Neural crest cell (in vitro differentiated cells): ENCODE measurements around the gene NSMCE1. TPM values are rescaled to one million over a fixed set of nuclear protein-coding genes. Genes with fewer than 3 reads are reported as not detected.

Experiments
- DNase-seq: peaks from one replicate; pipeline ENCODE4 v3.0.0; 2021; ENCODE audit warnings: low read depth, mixed read lengths, low spot score
- H3K27ac Mint-ChIP-seq: one replicate; pipeline ENCODE4 v1.8.0; 2021; ENCODE audit warnings: mild to moderate bottlenecking, mixed read lengths; ENCODE audit not compliant: unreplicated experiment
- H3K27me3 Mint-ChIP-seq: 2 replicates; pipeline ENCODE4 v1.8.0; 2021; ENCODE audit warnings: low read depth, mild to moderate bottlenecking, mixed read lengths
- H3K36me3 Mint-ChIP-seq: 2 replicates; pipeline ENCODE4 v1.8.0; 2021; ENCODE audit warnings: low read depth, mild to moderate bottlenecking, mixed read lengths
- H3K4me1 Mint-ChIP-seq: 2 replicates; pipeline ENCODE4 v1.8.0; 2021; ENCODE audit warnings: mixed read lengths
- H3K4me3 Mint-ChIP-seq: one replicate; pipeline ENCODE4 v1.8.0; 2021; ENCODE audit warnings: mild to moderate bottlenecking, mixed read lengths
- H3K9me3 Mint-ChIP-seq: 2 replicates; pipeline ENCODE4 v1.8.0; 2021; ENCODE audit warnings: mixed read lengths
- CTCF ChIP-seq: fragments of 200-600 bp; sonication (generic); conservative IDR thresholded peaks from 2 replicates; pipeline ENCODE4 v1.5.0; 2021; ENCODE audit warnings: antibody characterized with exemption, mild to moderate bottlenecking
- total RNA-seq: library from RNA; stranded (reverse); gene quantifications from 2 replicates; pipeline ENCODE4 v1.2.1, GENCODE V29; 2021

The NSMCE1 gene
- total RNA-seq, 1 donor from 2014 or later = 30.4 TPM

- H3K9me3 Mint-ChIP-seq = no peaks in the 10 kb centered on the region
- peaks cover 38% of the 10 kb centered on the region for H3K27me3 Mint-ChIP-seq
- DNase-seq = no peak
- H3K4me3 Mint-ChIP-seq = no peak overlapping the region
- H3K27ac Mint-ChIP-seq = no peak overlapping the region
- H3K36me3 Mint-ChIP-seq = no peaks in the 10 kb centered on the region
- TF ChIP-seq CTCF = no peak
- no peaks in the 10 kb centered on the region for H3K4me1 Mint-ChIP-seq
Measured at GRCh38 chr16:27182906-27183405, 85.6 kb downstream of the NSMCE1 start.

- no peaks in the 10 kb centered on the region for H3K9me3 Mint-ChIP-seq
Measured at GRCh38 chr16:27181019-27181790, 87.4 kb downstream of the NSMCE1 start.

GRCh38 chr16:27179500-27180072 is 89.0 kb downstream of the NSMCE1 start:
- peaks cover 27% of the 10 kb centered on the region for H3K27me3 Mint-ChIP-seq
- H3K4me1 Mint-ChIP-seq = no peaks in the 10 kb centered on the region
- peak; percentile 78 for TF ChIP-seq CTCF
- peak; percentile 80 for DNase-seq
- H3K36me3 Mint-ChIP-seq = no peaks in the 10 kb centered on the region
- no peaks in the 10 kb centered on the region for H3K9me3 Mint-ChIP-seq
- no peak overlapping the region for H3K4me3 Mint-ChIP-seq
- H3K27ac Mint-ChIP-seq = no peak overlapping the region

More at GRCh38 chr16:27181019-27181790, 87.4 kb downstream of the NSMCE1 start:
- Mint-ChIP-seq H3K4me3 (no peak overlapping the region), H3K36me3 (no peaks in the 10 kb centered on the region), H3K4me1 (no peaks in the 10 kb centered on the region), H3K27me3 (peaks cover 32% of the 10 kb centered on the region), H3K27ac (no peak overlapping the region)
- no peak for TF ChIP-seq CTCF
- DNase-seq = no peak

- H3K36me3 Mint-ChIP-seq = no peaks in the 10 kb centered on the region
- no peaks in the 10 kb centered on the region for H3K9me3 Mint-ChIP-seq
- peaks cover 17% of the 10 kb centered on the region for H3K27me3 Mint-ChIP-seq
- TF ChIP-seq CTCF = no peak
- H3K27ac Mint-ChIP-seq = no peak overlapping the region
- DNase-seq = no peak
- no peaks in the 10 kb centered on the region for H3K4me1 Mint-ChIP-seq
- H3K4me3 Mint-ChIP-seq = no peak overlapping the region
Measured at GRCh38 chr16:27177031-27177774, 91.4 kb downstream of the NSMCE1 start.

GRCh38 chr16:27175888-27176287 is 92.7 kb downstream of the NSMCE1 start:
- Mint-ChIP-seq H3K27ac (no peak overlapping the region), H3K4me3 (no peak overlapping the region), H3K27me3 (peaks cover 6% of the 10 kb centered on the region), H3K36me3 (no peaks in the 10 kb centered on the region), H3K9me3 (peaks cover 4% of the 10 kb centered on the region), H3K4me1 (no peaks in the 10 kb centered on the region)
- no peak for TF ChIP-seq CTCF
- no peak for DNase-seq

Other genes with a start within 250 kb of the NSMCE1 start
- gene C16orf82, start 201.8 kb downstream of the NSMCE1 start, total RNA-seq = 1.2 and 1.4 TPM in 2 replicates
- 15.6 and 16.3 TPM in 2 replicates for gene KDM8, start 65.2 kb downstream of the NSMCE1 start, total RNA-seq
- 11.2 and 12.8 TPM in 2 replicates for gene IL4R, start 45.2 kb upstream of the NSMCE1 start, total RNA-seq
- 0.55 and 0.79 TPM in 2 replicates for gene IL21R, start 133.4 kb upstream of the NSMCE1 start, total RNA-seq